Measurements from ENCODE around the gene ZRANB1. TPM values are rescaled to one million over a fixed set of nuclear protein-coding genes. Genes with fewer than 3 reads are reported as not detected.

The ZRANB1 gene
- total RNA-seq, 1 donor from 2014 or later = 17.7 TPM

- no peak for DNase-seq
- Mint-ChIP-seq H3K4me3 (no peak overlapping the region), H3K27me3 (no peaks in the 10 kb centered on the region), H3K9me3 (peaks cover 3% of the 10 kb centered on the region), H3K4me1 (peaks cover 34% of the 10 kb centered on the region), H3K36me3 (ENCODE audit: low read depth) (peaks cover 29% of the 10 kb centered on the region), H3K27ac (no peak overlapping the region)
- CTCF ChIA-PET = no interaction called here
- POLR2A ChIA-PET = no interaction called here
- no peak for TF ChIP-seq CTCF (IDR thresholded peaks at IDR 0.05)
- intact Hi-C loops (cut with micrococcal nuclease) = no loop called here
- ATAC-seq (ENCODE audit: low read depth) = no peak
These were observed 13.4 kb upstream of the ZRANB1 start for GRCh38 chr10:124928545-124928944.

- ChIA-PET POLR2A (no interaction called here), CTCF (no interaction called here)
- Mint-ChIP-seq H3K27ac (no peak overlapping the region), H3K9me3 (peaks cover 3% of the 10 kb centered on the region), H3K4me1 (peaks cover 42% of the 10 kb centered on the region), H3K36me3 (ENCODE audit: low read depth) (peaks cover 13% of the 10 kb centered on the region), H3K4me3 (no peak overlapping the region), H3K27me3 (no peaks in the 10 kb centered on the region)
- DNase-seq (no peak), ATAC-seq (ENCODE audit: low read depth) (no peak)
- intact Hi-C loops (cut with micrococcal nuclease) = no loop called here
- TF ChIP-seq CTCF (IDR thresholded peaks at IDR 0.05) = no peak
These were observed 6.0 kb upstream of the ZRANB1 start for GRCh38 chr10:124935946-124936345.

- Mint-ChIP-seq H3K27me3 (no peaks in the 10 kb centered on the region), H3K9me3 (peaks cover 1% of the 10 kb centered on the region), H3K4me1 (peaks cover 46% of the 10 kb centered on the region), H3K36me3 (ENCODE audit: low read depth) (peaks cover 10% of the 10 kb centered on the region), H3K27ac (no peak overlapping the region), H3K4me3 (no peak overlapping the region)
- no peak for TF ChIP-seq CTCF (IDR thresholded peaks at IDR 0.05)
- no peak for ATAC-seq (ENCODE audit: low read depth)
- ChIA-PET CTCF (no interaction called here), POLR2A (interaction anchor here (0.7 kb wide), 1 partner anchor 346 kb away, joined by 3 read pairs; no protein-coding TSS in a partner anchor)
- no peak for DNase-seq
- intact Hi-C loops (cut with micrococcal nuclease) = no loop called here
These were observed 5.1 kb upstream of the ZRANB1 start for GRCh38 chr10:124936813-124937212.

GRCh38 chr10:124939290-124939689, 2.6 kb upstream of the ZRANB1 start:
- POLR2A ChIA-PET = interaction anchor here (1.4 kb wide), 1 partner anchor 13 kb away, joined by 3 read pairs; no protein-coding TSS in a partner anchor
- peaks cover 59% of the 10 kb centered on the region for H3K4me1 Mint-ChIP-seq

More at GRCh38 chr10:124939290-124939689, 2.6 kb upstream of the ZRANB1 start:
- no peak for DNase-seq
- Mint-ChIP-seq H3K4me3 (no peak overlapping the region), H3K27me3 (no peaks in the 10 kb centered on the region), H3K27ac (no peak overlapping the region), H3K36me3 (ENCODE audit: low read depth) (peaks cover 21% of the 10 kb centered on the region), H3K9me3 (no peaks in the 10 kb centered on the region)
- no peak for ATAC-seq (ENCODE audit: low read depth)
- intact Hi-C loops (cut with micrococcal nuclease) = no loop called here
- CTCF ChIA-PET = no interaction called here
- TF ChIP-seq CTCF (IDR thresholded peaks at IDR 0.05) = no peak
